ENCODE results near the gene C6orf89. TPM values are rescaled to one million over a fixed set of nuclear protein-coding genes. Genes with fewer than 3 reads are reported as not detected.
"Not testable (repeated sequence)": the region's sequence is repeated elsewhere in the genome, so short reads cannot be mapped to it uniquely, and the experiment has no call there.

C6orf89 gene
- total RNA-seq, 4 donors from 2014 or later = 25.6 to 39.1 (median 28.9) TPM

GRCh38 chr6:36933102-36933501 is 47.4 kb downstream of the C6orf89 start:
- no peak overlapping the region for H3K4me3 ChIP-seq

GRCh38 chr6:36933519-36933918 is 47.8 kb downstream of the C6orf89 start:
- no peak overlapping the region for H3K4me3 ChIP-seq
- no peak for TF ChIP-seq CTCF (IDR thresholded peaks at IDR 0.05)
- TF ChIP-seq POLR2A (IDR thresholded peaks at IDR 0.05) = no peak
- no peak overlapping the region for H3K27ac ChIP-seq
- no peaks in the 10 kb centered on the region for H3K36me3 ChIP-seq
- no peak for DNase-seq
- H3K4me1 ChIP-seq = no peaks in the 10 kb centered on the region
- H3K27me3 ChIP-seq = no peaks in the 10 kb centered on the region
- H3K9me3 ChIP-seq = no peaks in the 10 kb centered on the region

More at GRCh38 chr6:36933102-36933501, 47.4 kb downstream of the C6orf89 start:
- Histone ChIP-seq H3K36me3 (no peaks in the 10 kb centered on the region), H3K4me1 (no peaks in the 10 kb centered on the region), H3K9me3 (no peaks in the 10 kb centered on the region), H3K27ac (no peak overlapping the region), H3K27me3 (no peaks in the 10 kb centered on the region)
- no peak for TF ChIP-seq CTCF (IDR thresholded peaks at IDR 0.05)
- no peak for DNase-seq

- no peak for TF ChIP-seq CTCF (IDR thresholded peaks at IDR 0.05)
- no peak for TF ChIP-seq POLR2A (IDR thresholded peaks at IDR 0.05)
- DNase-seq = no peak
- no peaks in the 10 kb centered on the region for H3K36me3 ChIP-seq
- no peaks in the 10 kb centered on the region for H3K4me1 ChIP-seq
- no peaks in the 10 kb centered on the region for H3K27me3 ChIP-seq
- no peak overlapping the region for H3K4me3 ChIP-seq
- H3K27ac ChIP-seq = no peak overlapping the region
- no peaks in the 10 kb centered on the region for H3K9me3 ChIP-seq
These were observed 49.1 kb downstream of the C6orf89 start for GRCh38 chr6:36934901-36935300.

DNA sequence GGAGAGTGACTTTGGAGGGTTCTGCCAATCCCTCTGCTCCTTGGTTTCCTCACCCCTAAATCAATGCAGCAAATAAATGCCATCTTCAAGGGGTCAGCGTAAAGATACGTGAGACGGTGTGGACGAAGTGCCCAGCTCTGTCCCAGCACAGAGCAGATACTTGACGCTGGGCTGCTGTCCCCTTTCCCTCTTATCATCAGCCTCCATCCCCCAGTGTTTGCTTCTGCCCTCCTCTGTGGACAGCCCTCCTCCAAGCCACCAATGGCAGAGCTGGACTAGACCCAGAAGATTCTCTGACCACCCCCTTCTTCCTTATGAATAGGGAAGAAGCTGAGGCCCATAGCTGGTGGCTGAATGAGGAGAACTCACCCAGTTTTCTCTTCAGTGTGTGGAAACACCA is 51.1 kb downstream of the C6orf89 start:
- no peak overlapping the region for H3K27ac ChIP-seq
- H3K4me3 ChIP-seq = no peak overlapping the region
- no peaks in the 10 kb centered on the region for H3K9me3 ChIP-seq
- H3K4me1 ChIP-seq = no peaks in the 10 kb centered on the region
- H3K27me3 ChIP-seq = no peaks in the 10 kb centered on the region
- DNase-seq = no peak
- no peak for TF ChIP-seq CTCF (IDR thresholded peaks at IDR 0.05)
- no peak for TF ChIP-seq POLR2A (IDR thresholded peaks at IDR 0.05)
- H3K36me3 ChIP-seq = no peaks in the 10 kb centered on the region

DNA sequence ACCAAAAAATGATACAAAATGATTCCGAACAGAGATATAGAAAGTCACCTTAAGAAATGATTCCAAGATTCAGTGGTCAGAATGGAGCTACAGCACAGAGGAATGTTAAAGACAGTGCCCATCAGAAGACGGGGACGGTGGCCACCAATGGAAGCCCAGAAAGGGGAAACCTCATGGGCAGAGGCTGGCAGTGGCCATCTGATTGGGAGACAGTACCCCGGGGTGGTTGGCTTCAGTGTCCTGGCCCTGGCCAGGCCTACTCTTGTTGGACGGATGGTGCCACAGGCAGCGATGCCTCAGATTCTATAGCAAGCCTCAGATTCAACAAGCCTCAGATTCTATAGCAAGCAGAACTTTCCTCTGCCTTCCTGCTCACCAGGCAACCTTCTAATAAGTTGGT is 52.1 kb downstream of the C6orf89 start:
- Histone ChIP-seq H3K9me3 (no peaks in the 10 kb centered on the region), H3K36me3 (no peaks in the 10 kb centered on the region), H3K27ac (no peak overlapping the region), H3K4me3 (no peak overlapping the region), H3K27me3 (no peaks in the 10 kb centered on the region), H3K4me1 (no peaks in the 10 kb centered on the region)
- no peak for TF ChIP-seq POLR2A (IDR thresholded peaks at IDR 0.05)
- TF ChIP-seq CTCF (IDR thresholded peaks at IDR 0.05) = no peak
- peak in 1 of 3 donors; percentile 14 for DNase-seq

GRCh38 chr6:36938536-36938935 is 52.8 kb downstream of the C6orf89 start:
- no peaks in the 10 kb centered on the region for H3K9me3 ChIP-seq
- H3K4me1 ChIP-seq = no peaks in the 10 kb centered on the region
- no peaks in the 10 kb centered on the region for H3K36me3 ChIP-seq
- peak in 1 of 3 donors; percentile 17 for DNase-seq
- no peaks in the 10 kb centered on the region for H3K27me3 ChIP-seq
- no peak overlapping the region for H3K27ac ChIP-seq
- TF ChIP-seq POLR2A (IDR thresholded peaks at IDR 0.05) (no peak), CTCF (IDR thresholded peaks at IDR 0.05) (no peak)
- H3K4me3 ChIP-seq = no peak overlapping the region

DNA sequence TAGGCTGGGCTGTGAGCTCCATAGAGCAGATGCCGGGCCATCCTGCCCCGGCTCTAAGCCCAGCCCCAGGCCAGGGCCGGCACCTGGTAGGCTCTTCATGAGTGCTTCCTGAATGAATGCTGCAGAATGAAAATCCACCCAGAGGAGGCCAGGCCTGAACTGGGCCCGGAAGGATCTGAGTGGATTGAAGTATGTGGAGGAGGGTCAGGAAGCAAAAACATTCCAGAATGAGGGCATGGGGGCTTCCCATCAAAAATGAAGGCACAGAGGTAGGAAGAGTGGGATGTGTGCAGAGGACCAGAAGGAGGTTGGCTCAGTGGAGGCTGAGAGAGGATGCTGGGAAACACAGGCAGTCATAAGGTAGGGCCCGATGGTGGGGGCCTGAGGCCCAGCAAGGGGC is 53.3 kb downstream of the C6orf89 start:
- not testable (repeated sequence) for H3K27me3 ChIP-seq, H3K4me1 ChIP-seq, H3K36me3 ChIP-seq, H3K4me3 ChIP-seq, DNase-seq, H3K27ac ChIP-seq, H3K9me3 ChIP-seq

All from Peyer's patch (tissue), 4 donors.